Dedifferentiated amniotic fluid mesenchymal stem cell (primary cell): Measurements from ENCODE around the gene ITCH.
A peak's percentile ranks its signal among the peaks of the same experiment; 100 is the strongest.

Experiments used
- DNase-seq: peaks from one replicate; pipeline ENCODE4 v3.0.0-alpha.2; 2016; ENCODE audit errors: extremely low spot score

The ITCH gene

GRCh38 chr20:34549929-34550305 is 186.8 kb downstream of the ITCH start:
- DNase-seq: no peak

GRCh38 chr20:34552569-34552968 is 189.5 kb downstream of the ITCH start:
- DNase-seq: no peak

GRCh38 chr20:34553366-34553867 is 190.3 kb downstream of the ITCH start:
- no peak for DNase-seq

- DNase-seq: no peak
These were observed 194.9 kb downstream of the ITCH start for GRCh38 chr20:34557936-34558319.

- DNase-seq: peak; percentile 94
These were observed 195.5 kb downstream of the ITCH start, which contains the start of gene MAP1LC3A for GRCh38 chr20:34558320-34559218. MAP1LC3A (plus strand) TSS chr20:34558718; CDS start chr20:34558869, 151 bp downstream.

DNA sequence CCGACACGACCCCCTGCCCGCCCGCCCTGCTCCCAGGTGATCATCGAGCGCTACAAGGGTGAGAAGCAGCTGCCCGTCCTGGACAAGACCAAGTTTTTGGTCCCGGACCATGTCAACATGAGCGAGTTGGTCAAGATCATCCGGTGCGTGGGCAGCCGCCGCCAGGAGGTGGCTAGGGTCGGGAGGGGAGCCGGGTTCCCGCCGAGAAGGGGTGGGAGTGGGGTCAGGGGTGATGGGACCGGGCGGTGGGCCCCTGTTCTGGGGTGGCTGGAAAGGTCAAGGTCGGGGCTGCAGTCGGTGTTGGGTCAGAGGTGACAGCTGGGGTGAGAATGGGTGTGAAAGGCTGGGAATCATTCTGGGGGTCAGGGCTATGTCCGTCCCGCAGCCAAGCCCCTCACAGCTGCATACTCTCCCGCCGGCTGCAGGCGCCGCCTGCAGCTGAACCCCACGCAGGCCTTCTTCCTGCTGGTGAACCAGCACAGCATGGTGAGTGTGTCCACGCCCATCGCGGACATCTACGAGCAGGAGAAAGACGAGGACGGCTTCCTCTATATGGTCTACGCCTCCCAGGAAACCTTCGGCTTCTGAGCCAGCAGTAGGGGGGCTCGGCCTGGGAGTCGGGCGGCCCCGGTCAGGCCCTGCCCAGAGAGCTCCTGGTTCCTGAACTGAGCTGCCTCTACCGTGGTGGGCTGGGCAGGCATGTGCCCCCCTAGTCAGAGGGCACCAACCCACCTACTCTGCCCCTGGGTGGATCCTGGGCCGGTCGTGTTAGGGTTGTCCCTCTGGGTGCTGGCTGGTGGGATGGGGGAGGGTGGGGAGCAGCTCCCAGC is 196.5 kb downstream of the ITCH start:
- DNase-seq: no peak

DNA sequence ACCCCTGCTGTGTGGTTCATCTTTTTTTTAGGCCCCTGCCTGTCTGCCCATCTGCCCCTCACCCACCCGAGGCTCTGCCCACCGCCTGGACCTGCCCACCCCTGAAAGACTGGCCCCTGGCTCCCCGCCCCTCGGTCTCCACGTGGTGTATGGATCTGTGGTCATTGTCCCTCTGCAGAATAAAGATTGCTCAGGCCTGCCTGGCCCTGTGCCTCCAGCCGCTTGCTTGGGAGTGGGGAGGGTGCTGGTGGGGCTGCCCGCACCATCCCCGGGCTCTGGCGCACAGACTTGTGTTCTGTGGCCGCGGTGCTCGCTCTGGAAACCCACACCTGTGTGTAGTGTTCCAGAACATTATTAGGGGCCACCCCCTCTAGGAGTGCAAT is 197.1 kb downstream of the ITCH start:
- DNase-seq: no peak

- no peak for DNase-seq
These were observed 197.5 kb downstream of the ITCH start for GRCh38 chr20:34560614-34561013.
